ENCODE measurements around the gene THAP7.
"Not testable (repeated sequence)": the region's sequence is repeated elsewhere in the genome, so short reads cannot be mapped to it uniquely, and the experiment has no call there.

The THAP7 gene

DNA sequence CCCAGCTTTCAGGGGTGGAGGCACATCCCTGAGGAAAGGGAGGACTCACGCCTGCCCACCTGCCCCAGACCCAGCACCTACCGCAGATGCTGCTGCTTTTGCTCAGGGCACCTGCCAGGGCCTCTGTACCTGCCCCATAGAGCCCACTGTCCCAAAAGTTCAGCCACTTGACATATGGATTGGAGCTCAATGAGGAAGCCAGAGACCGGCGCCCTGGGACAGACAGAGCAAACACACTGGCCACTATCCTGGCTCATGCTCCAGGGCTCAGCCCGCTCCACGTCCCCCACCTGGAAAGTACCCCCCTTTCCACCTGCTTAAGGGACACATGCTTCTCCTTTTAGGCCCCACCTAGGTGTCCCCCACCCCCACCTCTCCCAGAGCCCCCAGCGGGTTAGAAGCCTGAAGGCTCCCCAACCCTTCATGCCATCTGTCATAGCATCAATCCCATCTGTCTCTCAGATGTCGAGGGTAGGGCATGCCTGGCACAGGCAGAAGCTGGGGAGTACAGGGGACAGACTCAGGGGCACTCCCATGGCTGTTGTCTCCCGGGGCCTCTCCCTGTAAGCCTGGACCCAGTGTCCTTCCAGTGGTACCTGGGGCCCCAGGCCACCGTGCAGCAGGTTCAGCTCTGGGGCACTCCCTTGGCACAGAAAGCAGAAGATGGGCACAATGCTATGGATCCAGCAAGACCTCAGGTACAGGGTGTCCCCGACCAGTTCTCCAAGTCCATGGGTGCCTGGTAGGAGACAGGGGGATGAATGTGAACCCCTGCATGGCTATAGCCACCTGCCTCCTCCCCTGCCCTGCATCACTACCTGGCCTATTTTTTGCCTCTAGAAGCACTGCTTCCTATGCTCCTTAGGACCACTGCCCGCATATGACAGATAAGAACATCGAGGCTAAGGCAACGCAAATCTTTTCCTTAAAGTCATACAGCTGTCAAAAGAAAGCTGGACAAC is 10.8 kb upstream of the THAP7 start:
- no peak for DNase-seq

DNA sequence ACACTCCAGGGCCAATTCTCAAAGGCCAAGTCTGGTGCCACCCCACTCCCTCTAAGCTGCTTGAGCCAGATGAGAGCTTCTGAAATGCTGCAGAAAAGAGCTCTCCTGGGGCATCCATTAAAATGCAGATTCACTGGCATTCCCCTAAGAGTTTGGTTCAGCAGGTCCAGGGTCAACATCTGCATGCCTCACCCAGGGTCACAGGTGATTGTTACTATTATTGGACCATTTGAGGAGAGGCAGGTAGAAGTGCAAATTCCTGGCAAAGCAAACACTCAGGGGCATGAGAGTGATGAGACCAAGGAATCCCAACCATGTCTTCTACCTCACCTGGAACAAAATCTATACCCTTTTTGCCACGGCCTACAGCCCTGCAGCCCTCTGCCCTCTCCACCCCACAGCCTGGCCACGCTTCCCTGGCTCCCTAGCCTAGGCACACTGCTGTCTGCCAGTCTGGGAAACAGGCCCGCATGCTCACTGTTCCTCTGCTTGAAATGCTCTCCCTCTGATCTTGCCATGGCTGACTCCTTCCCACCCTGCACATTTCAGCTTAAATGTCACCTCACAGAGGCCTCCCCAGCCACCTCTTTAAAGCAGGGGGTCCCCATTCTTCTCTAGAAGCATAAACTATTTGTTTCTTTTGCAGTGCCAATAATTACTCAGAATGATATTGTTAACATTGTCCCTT is 8.7 kb upstream of the THAP7 start:
- no peak for DNase-seq

DNA sequence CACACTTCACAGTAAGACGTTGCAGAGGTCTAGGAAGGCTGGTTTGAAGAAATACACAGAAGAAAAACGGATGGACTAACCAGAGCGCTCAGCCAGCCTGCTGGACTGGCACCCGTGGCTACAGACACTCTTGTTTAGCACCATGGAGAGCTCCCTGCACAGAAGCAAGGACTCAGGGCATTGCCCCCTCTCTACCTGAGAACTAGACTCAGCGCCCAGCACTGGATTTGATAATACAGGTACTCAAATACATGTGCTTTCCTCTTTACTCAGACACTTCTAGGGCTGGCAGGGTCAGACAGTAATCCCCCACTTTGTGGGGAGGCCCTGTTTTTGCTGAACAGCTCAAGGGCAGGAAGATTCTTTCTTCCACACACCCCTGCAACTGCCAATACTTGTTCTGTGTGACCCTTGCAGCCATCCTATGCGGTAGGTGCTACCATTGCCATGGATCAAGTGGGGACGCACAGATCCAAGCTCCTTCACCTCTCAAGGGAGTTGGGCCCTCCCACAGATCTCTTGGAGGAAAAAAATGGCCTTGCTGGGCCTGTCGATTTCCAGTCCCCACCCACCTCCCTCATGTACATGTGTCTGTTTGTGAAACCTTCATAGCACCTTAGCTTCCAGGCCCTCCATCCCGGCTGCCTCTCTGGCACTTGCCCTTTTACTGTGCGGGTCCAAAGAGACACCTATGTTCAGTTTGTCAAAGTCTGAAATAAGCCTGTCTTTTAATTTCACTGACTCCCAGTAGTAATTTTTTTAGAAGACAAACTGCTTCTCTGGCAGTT is 7.9 kb upstream of the THAP7 start:
- DNase-seq: no peak

DNA sequence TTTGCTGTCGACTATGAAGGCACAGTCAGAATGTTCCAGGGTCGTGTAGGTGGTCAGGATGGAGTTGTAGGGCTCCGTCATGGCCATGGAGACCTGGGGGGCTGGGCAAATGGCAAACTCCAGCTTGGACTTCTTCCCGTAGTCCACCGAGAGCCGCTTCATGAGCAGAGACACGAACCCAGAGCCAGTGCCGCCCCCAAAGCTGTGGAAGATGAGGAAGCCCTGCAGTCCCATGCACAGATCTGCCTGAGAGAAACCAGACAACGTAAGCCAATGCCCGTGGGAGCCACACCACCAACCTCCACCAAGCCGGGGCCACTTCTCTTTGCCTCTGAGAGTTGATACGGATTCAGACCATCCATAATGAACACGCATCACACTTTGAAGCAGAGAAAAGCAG is 7.3 kb upstream of the THAP7 start:
- not testable (repeated sequence) for DNase-seq

DNA sequence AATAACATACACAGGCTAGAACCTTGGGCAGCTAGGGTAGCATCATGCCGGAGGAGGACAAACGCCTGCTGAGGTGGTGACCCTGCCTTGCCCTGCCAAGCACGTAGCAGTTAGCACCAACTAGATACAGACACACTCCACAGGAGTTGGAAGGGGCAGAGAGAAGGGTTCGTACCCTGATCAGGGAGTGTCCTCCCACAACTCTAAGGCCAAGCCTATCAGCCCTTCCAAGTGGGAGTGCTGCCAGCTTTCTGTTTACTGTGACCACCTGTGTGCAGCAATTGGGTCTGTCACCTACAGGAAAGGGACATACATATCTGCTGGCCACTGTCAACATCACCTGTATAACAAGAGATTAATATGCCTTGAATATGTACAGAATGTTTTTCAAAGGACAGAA is 1.9 kb upstream of the THAP7 start:
- no peak for DNase-seq

DNA sequence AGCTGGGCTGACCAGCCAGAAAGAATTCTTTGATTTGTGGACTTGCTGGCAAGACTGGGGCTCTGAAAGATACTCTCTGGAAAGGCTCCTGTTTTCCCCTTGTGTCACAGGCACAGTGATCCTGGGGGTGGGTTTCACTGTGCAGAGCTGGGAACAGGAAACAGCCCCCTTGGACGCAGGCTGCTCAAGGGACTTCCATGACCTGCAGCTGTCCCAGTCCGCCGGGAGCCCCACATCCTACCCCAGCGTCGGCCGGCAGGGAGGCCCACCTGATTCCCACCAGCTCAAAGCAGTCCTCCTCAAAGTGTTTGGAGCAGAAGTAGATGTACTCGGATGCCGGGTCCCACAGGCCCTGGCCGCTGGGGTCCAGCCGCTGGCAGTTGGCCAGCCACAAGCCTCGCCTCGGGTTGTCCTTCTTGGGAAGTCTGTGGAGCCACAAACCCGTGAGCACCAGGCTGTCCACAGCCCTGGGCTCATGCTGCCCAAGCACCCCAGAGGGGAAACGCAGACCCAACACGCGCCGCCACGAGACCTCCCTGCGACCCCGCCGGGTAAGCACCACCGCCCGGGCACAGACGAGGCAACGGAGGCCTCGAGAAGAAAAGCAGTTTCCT is 824 bp downstream of the THAP7 start:
- DNase-seq: no peak

DNA sequence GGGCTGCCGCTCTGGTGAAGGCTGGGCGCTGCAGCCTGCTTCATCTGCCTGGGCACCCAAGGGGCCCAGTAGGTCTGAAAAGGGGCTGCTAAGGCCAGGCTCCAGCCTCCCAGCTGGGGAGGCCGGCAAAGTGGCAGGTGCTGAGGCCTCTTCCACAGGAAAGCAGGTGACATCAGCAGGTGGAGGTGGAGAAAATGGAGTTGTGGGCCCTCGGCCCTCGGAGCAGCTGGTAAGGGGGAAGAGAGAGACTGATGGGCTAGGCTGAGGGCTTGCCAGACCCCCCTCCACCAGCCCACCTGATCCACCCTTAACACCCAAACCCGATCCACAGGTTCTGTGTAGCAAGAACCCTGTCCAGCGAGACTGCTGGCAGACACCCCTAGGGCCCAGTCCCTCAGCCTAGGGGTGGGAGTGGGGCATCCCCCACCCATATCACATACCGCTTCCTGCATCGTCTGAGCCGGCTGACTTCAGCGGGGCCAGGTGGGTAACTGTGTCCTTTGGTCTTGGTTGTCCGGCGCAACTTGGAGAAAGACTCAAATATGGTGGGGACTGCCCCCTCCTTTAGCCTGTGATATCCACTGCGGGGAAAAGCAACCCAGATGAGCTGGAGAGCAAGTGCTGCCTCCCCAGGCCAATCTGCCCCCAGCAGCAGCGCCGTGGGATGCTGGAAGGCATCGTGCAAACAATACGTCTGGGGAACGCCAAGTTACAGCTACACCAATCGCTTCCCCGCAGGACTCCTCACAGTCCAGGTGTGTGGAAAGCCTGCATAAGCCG is 1.5 kb downstream of the THAP7 start:
- DNase-seq: no peak

DNA sequence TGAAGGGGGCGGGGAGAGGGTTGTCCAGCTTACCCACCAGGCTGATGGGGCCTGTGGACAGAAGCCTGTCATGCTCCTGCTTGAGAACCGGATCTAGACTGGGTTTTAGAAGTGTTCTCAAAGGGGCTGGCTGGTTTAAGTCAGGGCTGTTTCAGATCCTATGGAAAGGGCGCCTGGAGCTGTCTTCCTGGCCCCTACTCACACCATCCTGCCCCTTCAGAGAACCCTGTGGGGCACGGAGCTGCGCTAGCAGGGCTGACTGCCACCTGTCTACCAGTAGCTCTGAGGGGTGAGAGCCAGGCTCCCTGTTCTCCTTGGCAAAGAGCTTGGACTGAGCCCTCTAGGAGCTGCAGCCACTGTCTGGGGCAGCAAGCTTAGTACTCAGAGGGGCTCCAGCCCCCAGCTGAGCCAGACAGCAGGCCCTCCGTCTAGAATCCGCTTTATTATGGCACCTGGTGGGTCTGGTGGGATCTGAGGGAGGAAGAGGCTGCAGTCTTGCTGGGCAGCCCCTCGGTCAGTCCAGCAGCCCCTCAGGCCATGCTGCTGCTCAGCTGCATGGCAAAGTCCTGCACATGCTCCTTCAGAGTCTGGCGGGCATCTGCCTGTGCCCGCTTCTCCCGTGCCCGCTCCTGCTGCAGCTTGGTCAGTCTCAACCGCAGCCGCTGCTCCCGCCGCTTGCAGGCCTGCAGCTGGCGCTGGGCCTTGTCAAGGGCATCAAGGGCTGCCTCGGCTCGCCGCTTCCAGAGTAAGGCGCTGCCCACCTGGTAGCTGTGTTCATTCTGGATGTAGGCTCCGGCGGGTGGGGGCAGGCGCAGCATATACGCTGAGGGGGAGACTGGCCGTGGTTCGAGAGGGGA is 2.3 kb downstream of the THAP7 start:
- no peak for DNase-seq

DNA sequence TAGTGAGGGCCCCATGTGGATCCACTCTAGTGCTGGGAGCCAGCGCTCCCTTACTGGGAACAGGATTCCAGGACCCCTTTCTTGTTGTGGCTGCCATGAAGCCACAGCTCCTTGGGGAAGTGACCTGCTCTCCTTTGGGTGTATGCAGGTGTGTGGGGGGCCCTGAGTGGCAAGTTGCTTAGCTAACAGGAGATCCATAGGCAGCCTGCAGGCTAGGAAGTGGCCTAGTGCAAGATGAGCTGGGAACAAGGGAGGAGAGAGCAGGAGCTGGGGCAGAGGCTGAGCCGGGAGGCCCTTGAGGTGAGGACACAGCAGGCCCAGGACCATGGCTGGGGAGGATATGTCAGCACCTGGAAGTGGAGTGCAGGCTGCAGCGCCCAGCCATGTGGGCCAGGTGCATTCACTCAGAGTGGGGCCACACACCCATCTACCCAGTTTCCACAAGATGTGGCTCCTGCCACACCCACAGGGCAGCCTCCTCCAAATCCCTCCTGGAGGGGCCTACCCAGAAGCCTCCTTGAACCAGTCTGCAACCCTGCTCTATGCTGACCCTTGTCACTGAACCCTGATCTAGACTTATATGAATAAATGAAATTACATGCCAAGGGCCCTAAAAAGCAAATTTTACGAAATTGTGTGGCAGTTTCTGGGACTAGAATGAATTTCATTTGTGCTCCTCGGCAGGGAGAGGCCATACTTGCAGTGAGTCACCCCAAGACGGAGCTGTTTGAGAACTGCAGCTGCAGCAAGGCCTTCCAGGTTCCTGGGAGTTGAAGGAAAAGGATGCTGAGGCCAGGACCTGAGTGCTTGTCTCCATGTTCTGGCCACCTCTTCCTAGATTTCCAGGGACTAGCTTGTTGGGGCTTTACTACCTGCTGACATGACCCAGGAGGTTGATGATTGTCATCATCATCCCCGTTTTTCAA is 3.2 kb downstream of the THAP7 start:
- no peak for DNase-seq

DNA sequence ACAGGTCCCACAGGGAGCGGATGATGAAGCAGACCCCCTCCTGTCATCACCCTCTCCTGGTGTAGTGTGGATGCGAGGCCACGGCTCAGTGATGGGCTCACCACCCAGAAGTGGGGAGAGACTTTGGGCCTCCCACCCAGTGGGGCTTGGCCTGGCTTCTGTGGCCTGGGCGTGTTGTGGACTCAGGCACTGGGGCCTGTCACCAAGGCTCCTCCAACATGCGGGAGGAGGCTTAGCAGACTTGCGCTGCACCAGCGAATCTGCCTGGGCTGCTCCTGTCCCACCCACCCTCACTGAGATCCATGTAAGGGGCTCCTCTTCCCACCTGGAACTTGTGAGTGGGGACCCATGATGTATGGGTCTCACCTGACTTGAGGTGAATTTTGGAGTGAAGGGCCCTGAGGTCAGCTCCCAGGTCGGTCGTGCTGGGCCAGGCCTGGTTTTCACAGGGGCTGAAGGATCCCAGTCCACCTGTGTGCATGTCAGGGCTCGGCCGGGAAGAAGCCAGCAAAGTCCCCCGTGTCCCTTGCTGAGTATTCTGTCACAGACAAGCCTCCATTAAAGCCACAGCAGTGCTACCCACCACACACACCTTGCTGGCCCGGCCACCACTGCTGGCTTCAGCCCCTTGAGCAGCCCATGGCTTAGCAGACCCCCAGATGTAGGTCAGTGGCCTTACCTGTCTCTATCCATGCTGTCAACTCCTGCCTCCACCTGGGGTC is 4.2 kb downstream of the THAP7 start:
- no peak for DNase-seq

DNA sequence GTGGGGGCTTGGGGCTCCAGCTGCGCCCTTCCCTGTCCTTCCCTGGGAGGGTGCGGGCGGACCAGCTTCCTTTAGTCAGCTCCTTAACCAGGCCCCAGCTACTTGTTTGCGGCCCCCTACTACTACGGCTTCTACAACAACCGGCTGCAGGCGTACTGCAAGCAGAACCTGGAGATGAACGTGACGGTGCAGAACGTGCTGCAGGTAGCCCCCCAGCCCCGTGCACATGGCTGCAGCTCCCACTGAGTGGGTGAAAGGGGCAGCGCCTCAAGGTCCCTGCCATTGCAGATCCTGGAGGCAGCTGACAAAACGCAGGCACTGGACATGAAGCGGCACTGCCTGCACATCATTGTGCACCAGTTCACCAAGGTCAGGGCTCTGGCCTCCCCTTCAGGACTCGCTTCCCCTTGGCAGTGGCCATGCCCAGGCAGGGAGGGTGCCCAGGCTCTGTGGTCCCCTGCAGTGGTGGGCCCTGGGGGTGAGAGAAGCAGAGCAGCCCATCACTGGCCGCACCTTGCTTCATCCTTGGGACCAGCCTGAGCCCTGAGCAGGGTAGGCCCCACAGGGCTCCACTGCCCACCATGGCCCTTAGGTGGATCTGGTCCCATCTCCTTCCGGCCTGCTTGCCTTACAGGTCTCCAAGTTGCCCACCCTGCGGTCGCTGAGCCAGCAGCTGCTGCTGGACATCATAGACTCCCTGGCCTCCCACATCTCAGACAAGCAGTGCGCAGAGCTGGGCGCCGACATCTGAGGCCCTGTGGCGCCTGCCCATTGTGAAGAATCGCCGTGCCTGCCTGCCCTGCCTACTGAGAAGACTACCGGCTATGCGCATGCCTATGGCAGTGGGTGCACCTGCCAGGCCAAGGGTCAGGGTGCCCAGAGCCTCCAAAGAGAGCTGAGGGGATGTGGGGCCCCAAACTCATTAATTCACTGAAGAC is 5.1 kb downstream of the THAP7 start:
- DNase-seq: no peak

DNA sequence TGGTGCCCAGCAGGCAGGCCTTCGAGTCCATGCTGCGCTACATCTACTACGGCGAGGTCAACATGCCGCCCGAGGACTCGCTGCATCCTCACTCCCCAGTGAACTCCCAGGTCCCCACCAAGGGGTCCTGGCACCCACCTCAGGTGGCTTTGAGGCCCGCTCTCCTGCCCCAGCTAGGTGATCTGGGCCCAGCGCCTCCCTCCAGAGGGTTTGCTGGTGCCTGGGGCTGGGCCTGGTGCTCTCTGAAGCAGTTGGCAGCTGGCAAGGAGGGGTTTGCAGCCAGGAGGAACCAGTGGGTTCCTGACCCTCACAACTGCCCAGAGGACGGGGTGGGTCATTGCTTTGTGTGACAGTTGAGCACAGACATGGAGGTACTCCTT is 5.9 kb downstream of the THAP7 start:
- no peak for DNase-seq

DNA sequence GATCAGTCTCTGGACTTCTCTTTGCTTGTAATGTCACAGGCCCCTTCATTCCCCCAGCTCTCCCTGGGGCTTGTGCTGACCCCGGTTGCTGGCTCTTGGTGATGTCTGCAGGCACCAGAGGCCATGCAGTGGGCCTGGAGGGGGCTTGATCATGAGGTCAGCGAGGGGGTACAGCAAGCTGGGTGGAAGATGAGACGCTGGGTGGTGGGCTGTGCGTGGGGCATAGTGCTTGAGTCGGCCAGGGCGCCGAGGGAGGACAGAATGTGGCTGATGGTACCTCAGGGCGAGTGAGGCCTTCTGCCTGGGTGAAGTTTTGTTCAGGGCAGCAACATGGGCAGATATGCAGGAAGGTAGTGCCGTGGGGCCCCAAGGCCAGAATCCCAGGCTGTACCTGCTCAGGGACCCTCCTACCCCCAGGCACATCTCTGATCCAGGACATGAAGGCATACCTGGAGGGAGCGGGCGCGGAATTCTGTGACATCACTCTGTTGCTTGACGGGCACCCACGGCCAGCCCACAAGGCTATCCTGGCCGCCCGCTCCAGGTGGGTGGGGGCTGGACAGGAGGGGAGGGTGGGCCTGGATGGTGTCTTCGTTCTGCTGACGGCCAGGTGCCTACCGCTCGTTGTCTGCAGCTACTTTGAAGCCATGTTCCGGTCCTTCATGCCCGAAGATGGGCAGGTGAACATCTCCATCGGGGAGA is 6.4 kb downstream of the THAP7 start:
- DNase-seq: no peak

DNA sequence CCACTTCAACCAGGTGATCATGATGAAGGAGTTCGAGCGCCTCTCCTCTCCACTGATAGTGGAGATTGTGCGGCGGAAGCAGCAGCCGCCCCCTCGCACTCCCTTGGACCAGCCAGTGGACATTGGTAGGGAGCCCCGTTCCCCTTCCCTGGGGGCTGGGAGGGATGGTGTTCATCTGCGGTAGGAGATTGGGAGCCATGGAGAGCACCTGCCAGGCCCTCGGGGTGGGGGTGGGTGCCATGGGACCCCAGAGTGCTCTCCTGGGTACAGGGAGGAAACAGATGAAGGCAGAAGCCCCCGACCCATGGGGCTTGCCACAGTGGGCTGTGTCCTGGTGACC is 7.0 kb downstream of the THAP7 start:
- no peak for DNase-seq

DNA sequence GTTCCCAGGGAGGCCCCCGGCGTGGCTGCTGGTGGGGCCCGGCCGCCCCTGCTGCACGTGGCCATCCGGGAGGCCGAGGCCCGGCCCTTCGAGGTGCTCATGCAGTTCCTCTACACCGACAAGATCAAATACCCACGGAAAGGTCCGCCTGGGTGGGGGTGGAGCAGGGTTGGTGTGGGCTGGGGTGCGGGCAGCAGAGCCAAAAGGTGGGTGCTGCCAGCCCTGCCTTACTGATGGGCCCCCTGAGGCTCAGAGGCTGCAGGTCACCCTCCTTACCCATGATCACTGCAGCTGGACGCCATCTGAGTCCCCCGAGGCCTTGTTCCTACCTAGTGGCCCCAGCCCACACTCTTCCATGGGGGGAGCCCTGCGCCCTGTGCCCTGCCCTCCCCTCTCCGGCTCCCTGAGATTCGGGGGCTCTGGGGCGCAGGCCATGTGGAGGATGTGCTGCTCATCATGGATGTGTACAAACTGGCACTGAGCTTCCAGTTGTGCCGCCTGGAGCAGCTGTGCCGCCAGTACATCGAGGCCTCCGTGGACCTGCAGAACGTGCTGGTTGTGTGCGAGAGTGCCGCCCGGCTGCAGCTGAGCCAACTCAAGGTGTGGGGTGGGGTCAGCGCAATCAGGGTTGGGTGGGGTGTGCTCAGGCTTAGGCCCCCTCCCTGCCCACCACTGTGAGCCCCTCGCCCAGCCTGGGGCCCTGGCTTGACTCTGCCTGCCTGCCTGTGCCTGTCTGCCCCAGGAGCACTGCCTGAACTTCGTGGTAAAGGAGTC is 7.6 kb downstream of the THAP7 start:
- no peak for DNase-seq

DNA sequence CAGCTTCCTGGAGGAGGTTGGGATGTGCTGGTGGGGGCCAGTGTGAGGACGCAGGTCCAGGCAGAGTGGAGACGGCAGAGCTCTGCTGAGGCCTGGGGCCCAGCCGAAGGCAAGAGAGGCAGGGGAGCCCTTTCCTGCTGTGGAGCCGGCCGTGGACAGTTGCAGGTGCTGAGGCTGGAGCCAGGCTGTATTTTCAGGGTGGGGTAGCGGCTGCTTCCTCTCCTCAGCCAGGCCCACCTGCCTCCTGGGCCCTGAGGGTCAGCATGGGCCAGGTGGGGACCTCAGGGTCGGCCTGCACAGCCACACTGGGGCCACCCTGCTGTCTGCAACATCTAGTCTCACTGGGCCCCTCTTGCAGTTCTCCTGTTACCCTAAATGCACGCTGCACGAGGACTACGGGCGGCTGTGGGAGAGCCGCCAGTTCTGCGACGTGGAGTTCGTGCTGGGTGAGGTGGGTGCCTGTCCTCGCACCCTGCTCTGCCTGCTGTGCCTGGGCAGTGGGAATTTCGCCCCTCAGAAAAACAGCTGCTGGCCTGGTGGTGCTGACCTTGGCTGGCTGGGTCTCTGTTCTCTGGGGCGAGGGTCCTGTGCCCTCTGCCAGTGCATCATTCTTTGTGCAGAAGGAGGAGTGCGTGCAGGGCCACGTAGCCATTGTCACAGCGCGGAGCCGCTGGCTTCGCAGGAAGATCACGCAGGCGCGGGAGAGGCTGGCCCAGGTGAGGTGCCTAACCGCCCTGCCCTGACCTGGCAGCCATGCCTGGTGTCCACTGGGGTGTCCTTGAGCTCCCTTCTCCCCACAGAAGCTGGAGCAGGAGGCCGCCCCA is 8.4 kb downstream of the THAP7 start:
- no peak for DNase-seq
